Neural cell (in vitro differentiated cells): ENCODE results near the gene PIGZ. TPM values are rescaled to one million over a fixed set of nuclear protein-coding genes. Genes with fewer than 3 reads are reported as not detected.

ENCODE experiments used
- H2AFZ ChIP-seq: fragments of 200-600, 300-800 bp; sonication (generic), shearing (Covaris generic); 2 replicates; pipeline ENCODE4 v1.6.0; 2014; ENCODE audit warnings: low read depth, mild to moderate bottlenecking, antibody characterized with exemption, low read length, moderate library complexity
- H3F3A ChIP-seq: fragments of 200-600 bp; shearing (Covaris generic); 2 replicates; pipeline ENCODE4 v1.6.1; 2016; ENCODE audit warnings: mild to moderate bottlenecking, moderate library complexity, mixed read lengths, antibody characterized with exemption, low read length; ENCODE audit not compliant: insufficient read depth, poor library complexity, severe bottlenecking
- H3K27ac ChIP-seq: fragments of 200-600, 300-800 bp; sonication (generic), shearing (Covaris generic); 2 replicates; pipeline ENCODE4 v1.5.1; 2014; ENCODE audit warnings: mild to moderate bottlenecking, low read length, moderate library complexity
- H3K27me3 ChIP-seq: fragments of 300-800, 200-600 bp; sonication (generic), shearing (Covaris generic); 2 replicates; pipeline ENCODE4 v1.6.0; 2014; ENCODE audit warnings: mild to moderate bottlenecking, low read depth, low read length, moderate library complexity; ENCODE audit not compliant: insufficient read depth
- H3K36me3 ChIP-seq: fragments of 300-800, 200-600 bp; sonication (generic), shearing (Covaris generic); 2 replicates; pipeline ENCODE4 v1.5.1; 2014; ENCODE audit warnings: mild to moderate bottlenecking, antibody characterized with exemption, low read length, moderate library complexity; ENCODE audit not compliant: insufficient read depth
- H3K4me2 ChIP-seq: fragments of 300-800, 200-600 bp; sonication (generic), shearing (Covaris generic); 2 replicates; pipeline ENCODE4 v1.6.0; 2014; ENCODE audit warnings: mild to moderate bottlenecking, low read length
- H3K4me3 ChIP-seq: fragments of 300-800, 200-600 bp; sonication (generic), shearing (Covaris generic); 2 replicates; pipeline ENCODE4 v1.5.1; 2014; ENCODE audit warnings: mild to moderate bottlenecking, low read length, moderate library complexity
- H3K79me2 ChIP-seq: fragments of 200-600 bp; shearing (Covaris generic); replicated peaks from 2 replicates; pipeline ENCODE4 v1.6.0; 2014; ENCODE audit warnings: mild to moderate bottlenecking, low read length, moderate library complexity; ENCODE audit not compliant: insufficient read depth
- H3K9ac ChIP-seq: fragments of 300-800, 200-600 bp; sonication (generic), shearing (Covaris generic); 2 replicates; pipeline ENCODE4 v1.6.1; 2016; ENCODE audit warnings: mild to moderate bottlenecking, low read length, mixed read lengths
- H3K9me2 ChIP-seq: fragments of 200-600 bp; shearing (Covaris generic); 2 replicates; pipeline ENCODE4 v1.6.1; 2016; ENCODE audit warnings: mild to moderate bottlenecking, low read length, mixed read lengths; ENCODE audit not compliant: insufficient read depth
- H3K9me3 ChIP-seq: fragments of 200-600, 300-800 bp; sonication (generic), shearing (Covaris generic); 2 replicates; pipeline ENCODE4 v1.6.1; 2016; ENCODE audit warnings: mild to moderate bottlenecking, mixed run types, low read length, moderate library complexity, mixed read lengths
- H4K20me1 ChIP-seq: fragments of 200-600 bp; shearing (Covaris generic); 2 replicates; pipeline ENCODE4 v1.6.1; 2016; ENCODE audit warnings: mild to moderate bottlenecking, mixed run types; ENCODE audit not compliant: insufficient read depth
- EP300 ChIP-seq: fragments of 450-650 bp; conservative IDR thresholded peaks from 2 replicates; pipeline ENCODE4 v1.6.1; 2014; ENCODE audit warnings: antibody characterized with exemption, mild to moderate bottlenecking, moderate library complexity; ENCODE audit not compliant: poor library complexity, severe bottlenecking
- EZH2 ChIP-seq: fragments of 200-600, 300-800 bp; shearing (Covaris generic), sonication (generic); IDR thresholded peaks from 2 replicates; pipeline ENCODE4 v1.6.1; 2014; ENCODE audit warnings: antibody characterized with exemption, low read length, borderline replicate concordance, mild to moderate bottlenecking; ENCODE audit not compliant: insufficient read depth, poor library complexity, severe bottlenecking
- MXI1 ChIP-seq: fragments of 450-650 bp; conservative IDR thresholded peaks from 2 replicates; pipeline ENCODE4 v1.6.1; 2014; ENCODE audit warnings: antibody characterized with exemption, mild to moderate bottlenecking; ENCODE audit not compliant: poor library complexity, severe bottlenecking
- POLR2AphosphoS5 ChIP-seq: IDR thresholded peaks from 2 replicates; pipeline ENCODE4 v1.6.1; 2012
- RAD21 ChIP-seq: fragments of 450-650 bp; conservative IDR thresholded peaks from 2 replicates; pipeline ENCODE4 v1.6.1; 2014; ENCODE audit warnings: antibody characterized with exemption, mild to moderate bottlenecking, moderate library complexity
- REST ChIP-seq: IDR thresholded peaks from 2 replicates; pipeline ENCODE4 v1.6.1; 2012; ENCODE audit warnings: borderline replicate concordance
- SMC3 ChIP-seq: fragments of 450-650 bp; conservative IDR thresholded peaks from 2 replicates; pipeline ENCODE4 v1.6.1; 2014; ENCODE audit warnings: antibody characterized with exemption, mild to moderate bottlenecking, moderate library complexity; ENCODE audit not compliant: poor library complexity
- TAF1 ChIP-seq: IDR thresholded peaks from 2 replicates; pipeline ENCODE4 v1.6.1; 2012; ENCODE audit warnings: low read depth
- polyA plus RNA-seq: library from polyadenylated mRNA; depleted of rRNA; stranded (reverse); fragments of >200 nt; gene quantifications from 2 replicates; pipeline ENCODE4 v1.2.3, GENCODE V29; 2014
- TF ChIP-seq, protein P1 (sequence below): fragments of 450-650 bp; IDR thresholded peaks from 2 replicates; pipeline ENCODE4 v1.5.1; 2014; ENCODE audit warnings: antibody characterized with exemption, mild to moderate bottlenecking, moderate library complexity; ENCODE audit not compliant: poor library complexity, severe bottlenecking

PIGZ gene
- polyA plus RNA-seq, 1 donor from 2014 or later = 6.5 TPM

GRCh38 chr3:196976941-196977340 is 8.3 kb upstream of the PIGZ start:
- Histone ChIP-seq H4K20me1 (no peaks in the 10 kb centered on the region), H3K4me2 (no peak overlapping the region), H2AFZ (no peak overlapping the region), H3K9me3 (no peaks in the 10 kb centered on the region), H3F3A (no peaks in the 10 kb centered on the region), H3K9ac (no peak overlapping the region), H3K9me2 (no peaks in the 10 kb centered on the region), H3K4me3 (no peak overlapping the region), H3K79me2 (no peaks in the 10 kb centered on the region), H3K36me3 (no peaks in the 10 kb centered on the region), H3K27me3 (no peaks in the 10 kb centered on the region), H3K27ac (no peak overlapping the region)
- no peak for TF ChIP-seq EZH2
- TF ChIP-seq EP300 = no peak
- no peak for TF ChIP-seq RAD21
- no peak for TF ChIP-seq SMC3
- TF ChIP-seq, protein P1, sequence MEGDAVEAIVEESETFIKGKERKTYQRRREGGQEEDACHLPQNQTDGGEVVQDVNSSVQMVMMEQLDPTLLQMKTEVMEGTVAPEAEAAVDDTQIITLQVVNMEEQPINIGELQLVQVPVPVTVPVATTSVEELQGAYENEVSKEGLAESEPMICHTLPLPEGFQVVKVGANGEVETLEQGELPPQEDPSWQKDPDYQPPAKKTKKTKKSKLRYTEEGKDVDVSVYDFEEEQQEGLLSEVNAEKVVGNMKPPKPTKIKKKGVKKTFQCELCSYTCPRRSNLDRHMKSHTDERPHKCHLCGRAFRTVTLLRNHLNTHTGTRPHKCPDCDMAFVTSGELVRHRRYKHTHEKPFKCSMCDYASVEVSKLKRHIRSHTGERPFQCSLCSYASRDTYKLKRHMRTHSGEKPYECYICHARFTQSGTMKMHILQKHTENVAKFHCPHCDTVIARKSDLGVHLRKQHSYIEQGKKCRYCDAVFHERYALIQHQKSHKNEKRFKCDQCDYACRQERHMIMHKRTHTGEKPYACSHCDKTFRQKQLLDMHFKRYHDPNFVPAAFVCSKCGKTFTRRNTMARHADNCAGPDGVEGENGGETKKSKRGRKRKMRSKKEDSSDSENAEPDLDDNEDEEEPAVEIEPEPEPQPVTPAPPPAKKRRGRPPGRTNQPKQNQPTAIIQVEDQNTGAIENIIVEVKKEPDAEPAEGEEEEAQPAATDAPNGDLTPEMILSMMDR = no peak
- TF ChIP-seq MXI1 = no peak
- TF ChIP-seq TAF1 = no peak
- no peak for TF ChIP-seq POLR2AphosphoS5
- TF ChIP-seq REST = no peak

DNA sequence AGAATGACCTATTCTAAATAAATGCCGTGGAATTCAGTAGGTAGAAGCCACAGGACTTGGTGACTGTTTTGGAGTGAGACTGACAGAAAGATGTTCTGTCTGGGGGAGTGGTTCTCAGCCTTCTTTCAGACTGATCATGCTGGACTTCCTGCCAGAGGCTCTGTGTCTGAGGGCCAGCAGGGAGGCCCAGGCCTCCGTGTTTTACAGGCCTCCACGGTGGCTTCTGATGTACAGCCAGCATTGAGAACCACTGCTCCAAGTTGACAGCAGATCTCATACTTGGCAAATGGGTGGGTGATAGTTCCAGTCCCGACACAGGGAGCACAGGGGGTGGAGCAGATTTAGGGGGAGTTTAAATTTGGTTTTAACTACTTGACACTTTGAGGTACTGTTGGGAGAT is 6.7 kb upstream of the PIGZ start:
- no peak overlapping the region for H3K4me3 ChIP-seq
- peaks cover 13% of the 10 kb centered on the region for H3K27me3 ChIP-seq
- no peaks in the 10 kb centered on the region for H3F3A ChIP-seq
- TF ChIP-seq, protein P1 = no peak
- TF ChIP-seq EZH2 = no peak
- TF ChIP-seq MXI1 = no peak
- no peak for TF ChIP-seq SMC3
- TF ChIP-seq RAD21 = no peak
- TF ChIP-seq EP300 = no peak
- no peak for TF ChIP-seq TAF1
- TF ChIP-seq POLR2AphosphoS5 = no peak
- TF ChIP-seq REST = no peak
- H3K9ac ChIP-seq = no peak overlapping the region
- H4K20me1 ChIP-seq = no peaks in the 10 kb centered on the region
- H3K9me3 ChIP-seq = peaks cover 4% of the 10 kb centered on the region
- no peak overlapping the region for H2AFZ ChIP-seq
- H3K36me3 ChIP-seq = no peaks in the 10 kb centered on the region
- no peak overlapping the region for H3K27ac ChIP-seq
- H3K79me2 ChIP-seq = no peaks in the 10 kb centered on the region
- no peaks in the 10 kb centered on the region for H3K9me2 ChIP-seq
- no peak overlapping the region for H3K4me2 ChIP-seq
